Measurements from ENCODE around the gene RAB29.
A peak's percentile ranks its signal among the peaks of the same experiment; 100 is the strongest.
"Not testable (repeated sequence)": the region's sequence is repeated elsewhere in the genome, so short reads cannot be mapped to it uniquely, and the experiment has no call there.

Gene RAB29

GRCh38 chr1:205775015-205775716, at the start of gene RAB29:
Gene RAB29 (minus strand): TSS chr1:205775482. CDS start chr1:205774956, 526 bp downstream.
- peak; percentile 79 to 86 for DNase-seq

GRCh38 chr1:205824180-205824579, 48.9 kb upstream of the RAB29 start:
- no peak for DNase-seq

- not testable (repeated sequence) for DNase-seq
Observed at GRCh38 chr1:205823260-205823659, 48.0 kb upstream of the RAB29 start.

- DNase-seq = no peak
Observed at GRCh38 chr1:205822397-205822796, 47.1 kb upstream of the RAB29 start.

- DNase-seq = no peak
Observed at GRCh38 chr1:205817988-205818387, 42.7 kb upstream of the RAB29 start.

GRCh38 chr1:205817364-205817763, 42.1 kb upstream of the RAB29 start:
- no peak for DNase-seq

GRCh38 chr1:205813755-205814058, 38.4 kb upstream of the RAB29 start:
- DNase-seq = no peak

GRCh38 chr1:205812878-205813754, 37.8 kb upstream of the RAB29 start, which contains the start of gene SLC41A1:
Gene SLC41A1 (minus strand): TSS chr1:205813198. CDS start chr1:205810441, 2,757 bp downstream.
- peak; percentile 89 to 93 for DNase-seq

- peak; percentile 26 to 30 for DNase-seq
Observed at GRCh38 chr1:205812271-205812877, 37.1 kb upstream of the RAB29 start.

- no peak for DNase-seq
Observed at GRCh38 chr1:205811660-205812059, 36.4 kb upstream of the RAB29 start.

- DNase-seq = no peak
Observed at GRCh38 chr1:205810448-205811157, 35.3 kb upstream of the RAB29 start.

GRCh38 chr1:205809942-205810345, 34.7 kb upstream of the RAB29 start:
- no peak for DNase-seq

GRCh38 chr1:205809469-205809868, 34.2 kb upstream of the RAB29 start:
- no peak for DNase-seq

- DNase-seq = peak; percentile 67 to 76
Observed at GRCh38 chr1:205805082-205805711, 29.9 kb upstream of the RAB29 start.

GRCh38 chr1:205804605-205805004, 29.3 kb upstream of the RAB29 start:
- DNase-seq = no peak

GRCh38 chr1:205803986-205804385, 28.7 kb upstream of the RAB29 start:
- no peak for DNase-seq

GRCh38 chr1:205802060-205802459, 26.8 kb upstream of the RAB29 start:
- DNase-seq = no peak

GRCh38 chr1:205800981-205801703, 25.9 kb upstream of the RAB29 start:
- DNase-seq = no peak

- DNase-seq = no peak
Observed at GRCh38 chr1:205800427-205800826, 25.1 kb upstream of the RAB29 start.

GRCh38 chr1:205798577-205798976, 23.3 kb upstream of the RAB29 start:
- DNase-seq = no peak

GRCh38 chr1:205797168-205797567, 21.9 kb upstream of the RAB29 start:
- DNase-seq = no peak
